Embryonic facial prominence (tissue), 1 donor: ENCODE measurements around the gene USP31.
"Not testable (repeated sequence)": the region's sequence is repeated elsewhere in the genome, so short reads cannot be mapped to it uniquely, and the experiment has no call there.

ENCODE experiments used
- DNase-seq: peaks from one replicate; pipeline ENCODE4 v3.0.0-alpha.2; 2016; ENCODE audit errors: extremely low spot score

The USP31 gene

GRCh38 chr16:23131931-23132621 is 17.2 kb downstream of the USP31 start:
- DNase-seq, result no peak

GRCh38 chr16:23131436-23131835 is 17.8 kb downstream of the USP31 start:
- no peak for DNase-seq

GRCh38 chr16:23131036-23131435 is 18.2 kb downstream of the USP31 start:
- DNase-seq, result no peak

GRCh38 chr16:23129686-23130085 is 19.6 kb downstream of the USP31 start:
- no peak for DNase-seq

- DNase-seq, result no peak
Observed at GRCh38 chr16:23128056-23128455, 21.2 kb downstream of the USP31 start.

GRCh38 chr16:23125277-23125676 is 24.0 kb downstream of the USP31 start:
- no peak for DNase-seq

- DNase-seq, result no peak
Observed at GRCh38 chr16:23124315-23124714, 24.9 kb downstream of the USP31 start.

GRCh38 chr16:23122144-23122543 is 27.1 kb downstream of the USP31 start:
- no peak for DNase-seq

- no peak for DNase-seq
Observed at GRCh38 chr16:23121024-23121423, 28.2 kb downstream of the USP31 start.

- DNase-seq, result no peak
Observed at GRCh38 chr16:23120562-23120961, 28.7 kb downstream of the USP31 start.

- no peak for DNase-seq
Observed at GRCh38 chr16:23119570-23119969, 29.7 kb downstream of the USP31 start.

- no peak for DNase-seq
Observed at GRCh38 chr16:23114131-23114904, 34.9 kb downstream of the USP31 start.

GRCh38 chr16:23113185-23113584 is 36.1 kb downstream of the USP31 start:
- no peak for DNase-seq

GRCh38 chr16:23110257-23110899 is 38.9 kb downstream of the USP31 start:
- DNase-seq, result no peak

- DNase-seq, result no peak
Observed at GRCh38 chr16:23107936-23108335, 41.3 kb downstream of the USP31 start.

- no peak for DNase-seq
Observed at GRCh38 chr16:23107117-23107516, 42.1 kb downstream of the USP31 start.

- no peak for DNase-seq
Observed at GRCh38 chr16:23105309-23105708, 43.9 kb downstream of the USP31 start.

- DNase-seq, result no peak
Observed at GRCh38 chr16:23104032-23104955, 45.0 kb downstream of the USP31 start.

GRCh38 chr16:23103603-23104002 is 45.6 kb downstream of the USP31 start:
- no peak for DNase-seq

- no peak for DNase-seq
Observed at GRCh38 chr16:23101012-23101550, 48.2 kb downstream of the USP31 start.

- DNase-seq, result not testable (repeated sequence)
Observed at GRCh38 chr16:23096450-23096849, 52.8 kb downstream of the USP31 start.
